IMR-90 (cell line): ENCODE results near the gene PPP1R14C. TPM values are rescaled to one million over a fixed set of nuclear protein-coding genes. Genes with fewer than 3 reads are reported as not detected.

Source experiments
- ATAC-seq: fragments of 200-7000 bp; cut with Tn5 transposase; 2 replicates; pipeline ENCODE4 v1.9.1; 2020; ENCODE audit warnings: low read depth, mild to moderate bottlenecking, moderate library complexity
- BruUV-seq: library from RNA; stranded (reverse); fragments of 400-500 nt; replicated peaks from 2 replicates; lab custom pipeline; 2021; lab: Mats Ljungman, UMichigan
- CTCF ChIA-PET: fragments of 300-600 bp; formaldehyde crosslinking; extraction: SDS; loops from one replicate; lab custom pipeline; 2021; ENCODE audit warnings: antibody characterized with exemption; lab: Yijun Ruan, JAX
- POLR2A ChIA-PET: fragments of 300-600 bp; sonication (Branson Sonifier 250); formaldehyde crosslinking; loops from one replicate; lab custom pipeline; 2022; ENCODE audit warnings: antibody characterized with exemption; ENCODE audit not compliant: unreplicated experiment; lab: Charles Lee
- DNase-seq: peaks from one replicate; pipeline ENCODE4 v3.0.0; 2013
- H2AFZ ChIP-seq: replicated peaks from 2 replicates; pipeline ENCODE3; 2013; ENCODE audit warnings: low read length, mild to moderate bottlenecking; ENCODE audit not compliant: poor library complexity
- H2AK5ac ChIP-seq: 2 replicates; pipeline ENCODE4 v1.6.1; 2013; ENCODE audit warnings: low read depth, low read length, inconsistent platforms
- H2AK9ac ChIP-seq: replicated peaks from 2 replicates; pipeline ENCODE3; 2013; ENCODE audit warnings: mild to moderate bottlenecking, low read depth, low read length, moderate library complexity; ENCODE audit not compliant: poor library complexity
- H2BK120ac ChIP-seq: 2 replicates; pipeline ENCODE4 v1.6.1; 2013; ENCODE audit warnings: low read depth, low read length, inconsistent platforms
- H2BK15ac ChIP-seq: 3 replicates; pipeline ENCODE4 v1.6.1; 2013; ENCODE audit warnings: low read depth, low read length, inconsistent platforms
- H2BK20ac ChIP-seq: 2 replicates; pipeline ENCODE4 v1.6.1; 2013; ENCODE audit warnings: low read depth, mild to moderate bottlenecking, inconsistent platforms, low read length, moderate library complexity
- H2BK5ac ChIP-seq: 2 replicates; pipeline ENCODE4 v1.6.1; 2013; ENCODE audit warnings: mild to moderate bottlenecking, low read depth, low read length, inconsistent platforms; ENCODE audit not compliant: poor library complexity, severe bottlenecking
- H3K14ac ChIP-seq: replicated peaks from 2 replicates; pipeline ENCODE4 v1.6.1; 2013; ENCODE audit warnings: low read depth, low read length, inconsistent platforms
- H3K18ac ChIP-seq: 2 replicates; pipeline ENCODE4 v1.6.1; 2013; ENCODE audit warnings: low read depth, low read length, control low read depth
- H3K23ac ChIP-seq: 2 replicates; pipeline ENCODE4 v1.6.1; 2013; ENCODE audit warnings: low read depth, low read length, inconsistent platforms
- H3K27ac ChIP-seq: 2 replicates; pipeline ENCODE4 v1.5.1; 2013; ENCODE audit warnings: mild to moderate bottlenecking, control low read depth, low read length; ENCODE audit not compliant: insufficient read depth
- H3K27me3 ChIP-seq: 2 replicates; pipeline ENCODE4 v1.6.1; 2013; ENCODE audit warnings: low read length; ENCODE audit not compliant: control insufficient read depth, insufficient read depth
- H3K36me3 ChIP-seq: 2 replicates; pipeline ENCODE4 v1.6.1; 2013; ENCODE audit warnings: low read length, mixed read lengths; ENCODE audit not compliant: control insufficient read depth, insufficient read depth
- H3K4ac ChIP-seq: 2 replicates; pipeline ENCODE4 v1.6.1; 2013; ENCODE audit warnings: low read depth, low read length, inconsistent platforms
- H3K4me1 ChIP-seq: 2 replicates; pipeline ENCODE4 v1.6.1; 2013; ENCODE audit warnings: low read length, mixed read lengths; ENCODE audit not compliant: control insufficient read depth, insufficient read depth
- H3K4me2 ChIP-seq: 2 replicates; pipeline ENCODE4 v1.6.1; 2013; ENCODE audit warnings: low read depth, mild to moderate bottlenecking, control low read depth, low read length, moderate library complexity
- H3K4me3 ChIP-seq: 2 replicates; pipeline ENCODE4 v1.5.1; 2013; ENCODE audit warnings: low read depth, mild to moderate bottlenecking, control low read depth, low read length, moderate library complexity; ENCODE audit not compliant: insufficient read depth
- H3K56ac ChIP-seq: 2 replicates; pipeline ENCODE4 v1.6.1; 2013; ENCODE audit warnings: low read length, inconsistent platforms; ENCODE audit not compliant: insufficient read depth; ENCODE audit errors: extremely low read depth
- H3K79me1 ChIP-seq, 2 experiments: 2 replicates each; pipeline ENCODE4 v1.6.1; 2013; ENCODE audit warnings: low read length in 2 of 2, inconsistent platforms in 1 of 2, low read depth in 1 of 2
- H3K9ac ChIP-seq: 2 replicates; pipeline ENCODE4 v1.6.1; 2013; ENCODE audit warnings: low read depth, low read length, control low read depth
- H3K9me1 ChIP-seq: 2 replicates; pipeline ENCODE4 v1.6.1; 2013; ENCODE audit warnings: low read length, inconsistent platforms; ENCODE audit not compliant: insufficient read depth
- H3K9me3 ChIP-seq: 2 replicates; pipeline ENCODE4 v1.6.1; 2013; ENCODE audit warnings: low read length; ENCODE audit not compliant: control insufficient read depth, insufficient read depth
- H4K20me1 ChIP-seq: 2 replicates; pipeline ENCODE4 v1.6.1; 2013; ENCODE audit warnings: low read length, inconsistent platforms; ENCODE audit not compliant: insufficient read depth
- H4K5ac ChIP-seq: 2 replicates; pipeline ENCODE4 v1.6.1; 2013; ENCODE audit warnings: mild to moderate bottlenecking, low read depth, low read length, control low read depth
- H4K8ac ChIP-seq, 2 experiments: 2 replicates each; pipeline ENCODE4 v1.6.1; 2013; ENCODE audit warnings: low read depth in 2 of 2, low read length in 2 of 2, control low read depth in 1 of 2, inconsistent platforms in 1 of 2
- H4K91ac ChIP-seq: 2 replicates; pipeline ENCODE4 v1.6.1; 2013; ENCODE audit warnings: low read depth, low read length, inconsistent platforms; ENCODE audit not compliant: insufficient read depth
- BHLHE40 ChIP-seq: fragments of 150-350 bp; IDR thresholded peaks from 2 replicates; pipeline ENCODE4 v1.6.1; 2016; ENCODE audit warnings: mild to moderate bottlenecking, low read depth, low read length
- CHD1 ChIP-seq: IDR thresholded peaks from 2 replicates; pipeline ENCODE4 v1.6.1; 2012; ENCODE audit warnings: low read depth, low read length, improper control_type of control experiment
- CTCF ChIP-seq: conservative IDR thresholded peaks from 2 replicates; pipeline ENCODE4 v1.5.1; 2012; ENCODE audit warnings: mild to moderate bottlenecking, low read depth, low read length, improper control_type of control experiment
- FOS ChIP-seq: fragments of 150-350 bp; IDR thresholded peaks from 2 replicates; pipeline ENCODE4 v1.6.1; 2016; ENCODE audit warnings: low read depth, low read length
- MAFK ChIP-seq: IDR thresholded peaks from 2 replicates; pipeline ENCODE4 v1.6.1; 2012; ENCODE audit warnings: low read depth, low read length, improper control_type of control experiment
- MXI1 ChIP-seq: IDR thresholded peaks from 2 replicates; pipeline ENCODE4 v1.6.1; 2012; ENCODE audit warnings: low read depth, mild to moderate bottlenecking, low read length, moderate library complexity, borderline replicate concordance
- POLR2A ChIP-seq: IDR thresholded peaks from 2 replicates; pipeline ENCODE4 v1.6.1; 2012; ENCODE audit warnings: mild to moderate bottlenecking, low read depth, low read length
- RAD21 ChIP-seq: IDR thresholded peaks from 2 replicates; pipeline ENCODE4 v1.6.1; 2012; ENCODE audit warnings: low read length, improper control_type of control experiment
- RCOR1 ChIP-seq: IDR thresholded peaks from 2 replicates; pipeline ENCODE4 v1.6.1; 2012; ENCODE audit warnings: mild to moderate bottlenecking, low read length, improper control_type of control experiment; ENCODE audit not compliant: insufficient replicate concordance
- SMC3 ChIP-seq: fragments of 150-350 bp; IDR thresholded peaks from 2 replicates; pipeline ENCODE4 v1.6.1; 2016; ENCODE audit warnings: low read depth, mild to moderate bottlenecking, antibody characterized with exemption, low read length, moderate library complexity
- USF2 ChIP-seq: fragments of 150-350 bp; IDR thresholded peaks from 2 replicates; pipeline ENCODE4 v1.6.1; 2017; ENCODE audit warnings: mild to moderate bottlenecking, antibody characterized with exemption, low read length, low read depth
- WGBS, 2 experiments: methylation state at CpG; one replicate each; pipeline versions ENCODE4 v1.1.5 to v1.1.7; 2013; ENCODE audit warnings: missing lambda C conversion rate in 2 of 2; ENCODE audit not compliant: insufficient read length in 1 of 2; ENCODE audit errors: extremely low coverage in 2 of 2; 5-methylcytosine and 5-hydroxymethylcytosine counted together
- dilution Hi-C: fragments of 300-500 bp; cut with HindIII; formaldehyde crosslinking; loops from one replicate; pipeline ENCODE4 v1.14.3; 2018; ENCODE audit warnings: low sequenced_read_pairs; ENCODE audit not compliant: unreplicated experiment
- in situ Hi-C: fragments of 300-500 bp; cut with MboI; formaldehyde crosslinking; loops from 3 replicates; pipeline ENCODE4 v1.14.3; 2019; ENCODE audit warnings: low sequenced_read_pairs, inconsistent platforms, mixed read lengths
- intact Hi-C: fragments of 100-400 bp; cut with micrococcal nuclease; formaldehyde crosslinking; loops from 2 replicates; pipeline ENCODE4 v1.10.0; 2022
- polyA plus RNA-seq, 3 experiments: library from polyadenylated mRNA; depleted of rRNA; stranded (reverse); fragments of >200 nt; gene quantifications; 2 replicates each; pipeline ENCODE4 v1.2.3, GENCODE V29; 2012; ENCODE audit warnings: low replicate concordance in 1 of 3
- total RNA-seq: library from RNA; depleted of rRNA; stranded (reverse); fragments of >200 nt; gene quantifications from 2 replicates; pipeline ENCODE4 v1.2.3, GENCODE V29; 2012
- TF ChIP-seq, protein P1 (sequence below): fragments of 150-350 bp; IDR thresholded peaks from 2 replicates; pipeline ENCODE4 v1.6.1; 2016; ENCODE audit warnings: low read depth, mild to moderate bottlenecking, low read length, moderate library complexity, borderline replicate concordance

PPP1R14C gene
- total and polyA plus RNA-seq, 2 of the 4 experiments (the other 2 are of a cell fraction) = not detected

GRCh38 chr6:150213301-150213700 lies 70.5 kb downstream of the PPP1R14C start:
- no peak for ATAC-seq
- H3K4me2 ChIP-seq = no peak overlapping the region
- H3K79me1 ChIP-seq = no peaks in the 10 kb centered on the region
- H3K27ac ChIP-seq = no peak overlapping the region
- no peak overlapping the region for H3K4me3 ChIP-seq
- H2BK5ac ChIP-seq = no peak overlapping the region
- H3K9ac ChIP-seq = no peak overlapping the region
- no peaks in the 10 kb centered on the region for H3K27me3 ChIP-seq
- no peaks in the 10 kb centered on the region for H3K9me3 ChIP-seq
- whole genome bisulfite sequencing, 2 experiments = no CpG with 5 or more reads among the region's 1 CpG
- no peak overlapping the region for H2AK9ac ChIP-seq
- in situ Hi-C loops = no loop called here
- TF ChIP-seq MXI1 (no peak), CHD1 (no peak), MAFK (no peak), POLR2A (no peak), CTCF (no peak), RAD21 (no peak), FOS (no peak), BHLHE40 (no peak), SMC3 (no peak), RCOR1 (no peak), USF2 (no peak)
- TF ChIP-seq, protein P1, sequence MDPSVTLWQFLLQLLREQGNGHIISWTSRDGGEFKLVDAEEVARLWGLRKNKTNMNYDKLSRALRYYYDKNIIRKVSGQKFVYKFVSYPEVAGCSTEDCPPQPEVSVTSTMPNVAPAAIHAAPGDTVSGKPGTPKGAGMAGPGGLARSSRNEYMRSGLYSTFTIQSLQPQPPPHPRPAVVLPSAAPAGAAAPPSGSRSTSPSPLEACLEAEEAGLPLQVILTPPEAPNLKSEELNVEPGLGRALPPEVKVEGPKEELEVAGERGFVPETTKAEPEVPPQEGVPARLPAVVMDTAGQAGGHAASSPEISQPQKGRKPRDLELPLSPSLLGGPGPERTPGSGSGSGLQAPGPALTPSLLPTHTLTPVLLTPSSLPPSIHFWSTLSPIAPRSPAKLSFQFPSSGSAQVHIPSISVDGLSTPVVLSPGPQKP = no peak
- H3K4ac ChIP-seq = no peak overlapping the region
- intact Hi-C loops = no loop called here
- CTCF ChIA-PET = no interaction called here
- no peak overlapping the region for H3K14ac ChIP-seq
- no peak overlapping the region for H2BK20ac ChIP-seq
- no TSS peak for BruUV-seq
- H3K18ac ChIP-seq = no peak overlapping the region
- H4K20me1 ChIP-seq = no peaks in the 10 kb centered on the region
- POLR2A ChIA-PET = no interaction called here
- no peak overlapping the region for H3K23ac ChIP-seq
- no peak overlapping the region for H3K56ac ChIP-seq
- DNase-seq = no peak
- no peak overlapping the region for H2AFZ ChIP-seq
- H2AK5ac ChIP-seq = no peak overlapping the region
- no peak overlapping the region for H4K8ac ChIP-seq
- H2BK15ac ChIP-seq = no peak overlapping the region
- peaks cover 4% of the 10 kb centered on the region; the same call in 1 of the 2 replicates for H3K4me1 ChIP-seq
- no peaks in the 10 kb centered on the region for H3K36me3 ChIP-seq
- no peak overlapping the region for H2BK120ac ChIP-seq
- no peak overlapping the region for H4K5ac ChIP-seq
- H3K9me1 ChIP-seq = no peaks in the 10 kb centered on the region
- no peak overlapping the region for H4K91ac ChIP-seq
- dilution Hi-C loops = no loop called here
